ENCODE results near the gene ZSWIM3.

The ZSWIM3 gene

GRCh38 chr20:45909817-45910669 lies 52.6 kb downstream of the ZSWIM3 start:
- no peaks in the 10 kb centered on the region for H3K9me3 Mint-ChIP-seq
- peaks cover 14% of the 10 kb centered on the region for H3K4me1 Mint-ChIP-seq
- H3K27me3 Mint-ChIP-seq: peaks cover 5% of the 10 kb centered on the region
- peak overlapping the region; percentile 58 for H3K27ac Mint-ChIP-seq
- ATAC-seq (ENCODE audit: low read depth): no peak
- no peaks in the 10 kb centered on the region for H3K36me3 Mint-ChIP-seq
- DNase-seq (ENCODE audit: low spot score in 2 of 2): no peak
- peak overlapping the region; percentile 80 for H3K4me3 Mint-ChIP-seq

GRCh38 chr20:45910670-45911485 lies 53.5 kb downstream of the ZSWIM3 start:
- peak; percentile 88 for ATAC-seq (ENCODE audit: low read depth)
- Mint-ChIP-seq H3K4me1 (peaks cover 14% of the 10 kb centered on the region), H3K36me3 (no peaks in the 10 kb centered on the region), H3K27me3 (peaks cover 5% of the 10 kb centered on the region), H3K9me3 (no peaks in the 10 kb centered on the region), H3K4me3 (peak overlapping the region; percentile 80), H3K27ac (peak overlapping the region; percentile 58)
- DNase-seq (ENCODE audit: low spot score in 2 of 2): peak; percentile 90 to 93

GRCh38 chr20:45911486-45912343 lies 54.3 kb downstream of the ZSWIM3 start, which contains the start of gene PLTP:
Gene PLTP, minus strand, starts transcription at chr20:45912155. Its CDS starts 703 bp downstream, at chr20:45911452.
- H3K27ac Mint-ChIP-seq: peak within 1 kb of the TSS; percentile 58
- peak; percentile 25 to 44 for DNase-seq (ENCODE audit: low spot score in 2 of 2)
- peak; percentile 18 for ATAC-seq (ENCODE audit: low read depth)

GRCh38 chr20:45912344-45912682 lies 54.9 kb downstream of the ZSWIM3 start:
- peaks cover 14% of the 10 kb centered on the region for H3K4me1 Mint-ChIP-seq
- no peak for ATAC-seq (ENCODE audit: low read depth)
- peaks cover 5% of the 10 kb centered on the region for H3K27me3 Mint-ChIP-seq
- H3K27ac Mint-ChIP-seq: no peak overlapping the region
- no peaks in the 10 kb centered on the region for H3K36me3 Mint-ChIP-seq
- DNase-seq (ENCODE audit: low spot score in 2 of 2): no peak
- H3K4me3 Mint-ChIP-seq: peak overlapping the region; percentile 53
- no peaks in the 10 kb centered on the region for H3K9me3 Mint-ChIP-seq

More at GRCh38 chr20:45911486-45912343, 54.3 kb downstream of the ZSWIM3 start, which contains the start of gene PLTP:
- H3K36me3 Mint-ChIP-seq: no peaks in the 10 kb centered on the region
- peaks cover 14% of the 10 kb centered on the region for H3K4me1 Mint-ChIP-seq
- no peaks in the 10 kb centered on the region for H3K9me3 Mint-ChIP-seq
- H3K4me3 Mint-ChIP-seq: peak within 1 kb of the TSS; percentile 80
- H3K27me3 Mint-ChIP-seq: peaks cover 5% of the 10 kb centered on the region

- ATAC-seq (ENCODE audit: low read depth): no peak
- no peak overlapping the region for H3K27ac Mint-ChIP-seq
- no peaks in the 10 kb centered on the region for H3K36me3 Mint-ChIP-seq
- H3K4me3 Mint-ChIP-seq: peak overlapping the region; percentile 68
- DNase-seq (ENCODE audit: low spot score in 2 of 2): no peak
- peaks cover 5% of the 10 kb centered on the region for H3K27me3 Mint-ChIP-seq
- peaks cover 14% of the 10 kb centered on the region for H3K4me1 Mint-ChIP-seq
- H3K9me3 Mint-ChIP-seq: no peaks in the 10 kb centered on the region
These were observed 55.7 kb downstream of the ZSWIM3 start for GRCh38 chr20:45913116-45913515.

- H3K4me3 Mint-ChIP-seq: no peak overlapping the region
These were observed 60.4 kb downstream of the ZSWIM3 start for GRCh38 chr20:45917790-45918141.

GRCh38 chr20:45918182-45918737 lies 60.8 kb downstream of the ZSWIM3 start:
- H3K4me3 Mint-ChIP-seq: no peak overlapping the region
- peaks cover 10% of the 10 kb centered on the region for H3K27me3 Mint-ChIP-seq
- H3K9me3 Mint-ChIP-seq: no peaks in the 10 kb centered on the region
- no peak overlapping the region for H3K27ac Mint-ChIP-seq
- no peak for DNase-seq (ENCODE audit: low spot score in 2 of 2)
- no peak for ATAC-seq (ENCODE audit: low read depth)
- H3K36me3 Mint-ChIP-seq: no peaks in the 10 kb centered on the region
- H3K4me1 Mint-ChIP-seq: no peaks in the 10 kb centered on the region

More at GRCh38 chr20:45917790-45918141, 60.4 kb downstream of the ZSWIM3 start:
- H3K4me1 Mint-ChIP-seq: peaks cover 2% of the 10 kb centered on the region
- H3K27me3 Mint-ChIP-seq: peaks cover 12% of the 10 kb centered on the region
- ATAC-seq (ENCODE audit: low read depth) (no peak), DNase-seq (ENCODE audit: low spot score in 2 of 2) (no peak)
- H3K9me3 Mint-ChIP-seq: no peaks in the 10 kb centered on the region
- no peak overlapping the region for H3K27ac Mint-ChIP-seq
- H3K36me3 Mint-ChIP-seq: no peaks in the 10 kb centered on the region

- no peaks in the 10 kb centered on the region for H3K36me3 Mint-ChIP-seq
- DNase-seq (ENCODE audit: low spot score in 2 of 2): no peak
- H3K4me1 Mint-ChIP-seq: no peaks in the 10 kb centered on the region
These were observed 61.5 kb downstream of the ZSWIM3 start for GRCh38 chr20:45918779-45919537.

GRCh38 chr20:45919542-45920399 lies 62.4 kb downstream of the ZSWIM3 start:
- Mint-ChIP-seq H3K36me3 (no peaks in the 10 kb centered on the region), H3K9me3 (no peaks in the 10 kb centered on the region), H3K27me3 (peaks cover 10% of the 10 kb centered on the region), H3K27ac (no peak overlapping the region), H3K4me3 (no peak overlapping the region), H3K4me1 (no peaks in the 10 kb centered on the region)
- DNase-seq (ENCODE audit: low spot score in 2 of 2) (no peak), ATAC-seq (ENCODE audit: low read depth) (no peak)

More at GRCh38 chr20:45918779-45919537, 61.5 kb downstream of the ZSWIM3 start:
- Mint-ChIP-seq H3K27me3 (peaks cover 10% of the 10 kb centered on the region), H3K9me3 (no peaks in the 10 kb centered on the region), H3K27ac (no peak overlapping the region), H3K4me3 (no peak overlapping the region)
- ATAC-seq (ENCODE audit: low read depth): no peak

- DNase-seq (ENCODE audit: low spot score in 2 of 2): no peak
- no peak overlapping the region for H3K4me3 Mint-ChIP-seq
- H3K36me3 Mint-ChIP-seq: no peaks in the 10 kb centered on the region
- no peaks in the 10 kb centered on the region for H3K9me3 Mint-ChIP-seq
- no peak for ATAC-seq (ENCODE audit: low read depth)
- H3K27me3 Mint-ChIP-seq: peaks cover 10% of the 10 kb centered on the region
- H3K27ac Mint-ChIP-seq: no peak overlapping the region
- H3K4me1 Mint-ChIP-seq: no peaks in the 10 kb centered on the region
These were observed 63.3 kb downstream of the ZSWIM3 start for GRCh38 chr20:45920462-45921336.

- Mint-ChIP-seq H3K36me3 (no peaks in the 10 kb centered on the region), H3K27ac (no peak overlapping the region), H3K9me3 (no peaks in the 10 kb centered on the region), H3K27me3 (peaks cover 10% of the 10 kb centered on the region), H3K4me3 (no peak overlapping the region), H3K4me1 (no peaks in the 10 kb centered on the region)
- ATAC-seq (ENCODE audit: low read depth) (no peak), DNase-seq (ENCODE audit: low spot score in 2 of 2) (no peak)
These were observed 64.1 kb downstream of the ZSWIM3 start for GRCh38 chr20:45921337-45922189.

Measured in memory B cell (primary cell).